ENCODE results near the gene BCL2L1.

DNA sequence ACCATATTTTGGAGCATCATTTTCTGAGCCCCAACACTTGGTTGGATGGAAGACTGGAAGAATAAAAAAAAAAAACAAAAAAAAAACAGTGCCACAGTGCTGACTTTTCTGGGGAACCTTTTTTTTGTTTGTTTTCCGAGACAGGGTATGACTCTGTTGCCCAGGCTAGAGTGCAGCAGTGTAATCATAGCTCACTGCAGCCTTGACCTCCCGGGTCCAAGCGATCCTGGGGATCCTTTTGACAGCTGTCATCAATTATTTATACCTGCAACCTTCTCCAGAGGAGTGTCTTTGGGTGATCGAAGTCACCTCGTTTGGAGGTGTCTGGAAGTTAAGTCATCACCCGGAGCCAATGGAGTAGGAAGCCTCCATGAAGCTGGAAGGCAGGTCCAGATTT, 8.7 kb upstream of the BCL2L1 start:
- TF ChIP-seq POLR2A (IDR thresholded peaks at IDR 0.05; ENCODE audit: low read depth, low read length) (no peak), POLR2AphosphoS5 (IDR thresholded peaks at IDR 0.05; ENCODE audit: low read depth, low read length) (no peak), TAF1 (IDR thresholded peaks at IDR 0.05; ENCODE audit: borderline replicate concordance, low read depth, low read length) (no peak)

Measured in GM12892 (cell line).